K562 (cell line): ENCODE measurements around the gene GAB2. TPM values are rescaled to one million over a fixed set of nuclear protein-coding genes. Genes with fewer than 3 reads are reported as not detected.

Experiments
- ATAC-seq: fragments of 200-7000 bp; cut with Tn5 transposase; 3 replicates; pipeline ENCODE4 v1.9.1; 2020; ENCODE audit warnings: moderate library complexity
- BruUV-seq: library from RNA; stranded (reverse); fragments of 400-500 nt; replicated peaks from 2 replicates; lab custom pipeline; 2021; lab: Mats Ljungman, UMichigan
- CTCF ChIA-PET: fragments of 300-600 bp; formaldehyde crosslinking; extraction: SDS; loops from one replicate; lab custom pipeline; 2021; ENCODE audit warnings: low intra/inter-chr PET ratio; lab: Yijun Ruan, JAX
- POLR2A ChIA-PET: fragments of 300-600, 350-650 bp; sonication (Branson Sonifier 250); formaldehyde crosslinking; extraction: SDS; loops from one replicate; lab custom pipeline; 2021; ENCODE audit warnings: antibody characterized with exemption, inconsistent platforms; lab: Yijun Ruan, JAX
- DNase-seq, 4 experiments: peaks; one replicate each; pipeline versions ENCODE4 v3.0.0 to v3.0.0-alpha.2; 2011 to 2018; ENCODE audit warnings: low spot score in 3 of 4, mixed read lengths in 3 of 4; ENCODE audit errors: extremely low read depth in 1 of 4
- FAIRE-seq: peaks from 2 replicates; lab custom pipeline; 2011; peaks lifted over from hg19 to GRCh38; lab: Jason Lieb, UNC
- H2AFZ ChIP-seq: 2 replicates; pipeline ENCODE4 v1.6.0; 2011; ENCODE audit warnings: low read depth, low read length, control low read depth, inconsistent platforms
- H3K27ac ChIP-seq: fragments of 200-600 bp; 3 replicates; pipeline ENCODE4 v1.8.0; 2011; ENCODE audit warnings: low read depth, mild to moderate bottlenecking, control low read depth, inconsistent platforms, low read length, moderate library complexity, mixed read lengths; ENCODE audit errors: extremely low read depth
- H3K27me3 ChIP-seq, 2 experiments: fragments of 300-600 bp in 1 of 2; 2 replicates in 1 of 2; 3 replicates in 1 of 2; pipeline versions ENCODE4 v1.6.0 to v1.8.0; 2011; ENCODE audit warnings: inconsistent platforms in 2 of 2, low read length in 2 of 2, mild to moderate bottlenecking in 1 of 2, mixed read lengths in 1 of 2, moderate library complexity in 1 of 2; ENCODE audit not compliant: control insufficient read depth in 2 of 2, insufficient read depth in 2 of 2
- H3K36me3 ChIP-seq: fragments of 300-600 bp; 3 replicates; pipeline ENCODE4 v1.8.0; 2011; ENCODE audit warnings: mild to moderate bottlenecking, low read length, inconsistent platforms; ENCODE audit not compliant: control insufficient read depth, insufficient read depth
- H3K4me1 ChIP-seq, 2 experiments: fragments of 200-600 bp in 1 of 2; replicated peaks in 1 of 2; 2 replicates in 1 of 2; 3 replicates in 1 of 2; pipeline versions ENCODE4 v1.5.1 to v1.8.0; 2011; ENCODE audit warnings: inconsistent platforms in 2 of 2, low read length in 2 of 2, mild to moderate bottlenecking in 1 of 2, mixed read lengths in 1 of 2, moderate library complexity in 1 of 2; ENCODE audit not compliant: control insufficient read depth in 2 of 2, insufficient read depth in 2 of 2
- H3K4me2 ChIP-seq: 2 replicates; pipeline ENCODE4 v1.6.1; 2011; ENCODE audit warnings: low read length, control low read depth, inconsistent platforms, mixed read lengths; ENCODE audit not compliant: insufficient read depth
- H3K4me3 ChIP-seq: fragments of 200-600 bp; sonication (generic), shearing (Covaris generic); 2 replicates; pipeline ENCODE4 v1.5.1; 2016; ENCODE audit warnings: control low read depth, inconsistent platforms
- H3K79me2 ChIP-seq: fragments of 200-600 bp; 3 replicates; pipeline ENCODE4 v1.8.0; 2011; ENCODE audit warnings: low read length, inconsistent platforms; ENCODE audit not compliant: control insufficient read depth, insufficient read depth
- H3K9ac ChIP-seq, 2 experiments: 2 replicates each; pipeline versions ENCODE4 v1.6.0 to v1.6.1; 2011; ENCODE audit warnings: low read depth in 2 of 2, low read length in 2 of 2, control low read depth in 1 of 2, inconsistent platforms in 1 of 2, mild to moderate bottlenecking in 1 of 2, mixed read lengths in 1 of 2; ENCODE audit not compliant: insufficient read depth in 1 of 2
- H3K9me1 ChIP-seq: one replicate; pipeline ENCODE4 v1.6.0; 2011; ENCODE audit warnings: inconsistent platforms, mild to moderate bottlenecking, low read length, moderate library complexity; ENCODE audit not compliant: control insufficient read depth, insufficient read depth
- H3K9me3 ChIP-seq: replicated peaks from 2 replicates; pipeline ENCODE4 v1.5.1; 2011; ENCODE audit warnings: low read depth, low read length, inconsistent platforms; ENCODE audit not compliant: control insufficient read depth, insufficient read depth
- H4K20me1 ChIP-seq: replicated peaks from 2 replicates; pipeline ENCODE4 v1.6.1; 2011; ENCODE audit warnings: low read length, inconsistent platforms, mixed read lengths; ENCODE audit not compliant: control insufficient read depth, insufficient read depth
- ARID1B ChIP-seq: fragments of 450-650 bp; IDR thresholded peaks from 2 replicates; pipeline ENCODE4 v1.6.1; 2016; ENCODE audit warnings: antibody characterized with exemption, mild to moderate bottlenecking, inconsistent platforms
- BHLHE40 ChIP-seq: IDR thresholded peaks from 2 replicates; pipeline ENCODE4 v1.6.1; 2011; ENCODE audit warnings: low read length, improper control_type of control experiment
- CEBPB ChIP-seq: fragments of 450-650 bp; IDR thresholded peaks from 2 replicates; pipeline ENCODE4 v1.6.1; 2016; ENCODE audit warnings: missing genetic modification characterization, missing compliant biosample characterization
- FOXM1 ChIP-seq, 2 experiments: fragments of 450-650 bp in 1 of 2; sonication (generic) in 1 of 2; formaldehyde crosslinking in 1 of 2; IDR thresholded peaks; 2 replicates each; pipeline versions ENCODE4 v1.6.1 to v1.9.0; 2017 to 2022; ENCODE audit warnings: low read depth in 2 of 2, mild to moderate bottlenecking in 2 of 2, missing genetic modification reagents in 1 of 2, moderate library complexity in 1 of 2
- HDAC2 ChIP-seq: fragments of 450-650 bp; IDR thresholded peaks from 2 replicates; pipeline ENCODE4 v1.6.1; 2016; ENCODE audit warnings: mild to moderate bottlenecking
- JUND ChIP-seq, 2 experiments: IDR thresholded peaks; 2 replicates in 1 of 2; 3 replicates in 1 of 2; pipeline ENCODE4 v1.6.1; 2011; ENCODE audit warnings: borderline replicate concordance in 2 of 2, low read depth in 2 of 2, low read length in 2 of 2, improper control_type of control experiment in 1 of 2, missing biosample characterization in 1 of 2, missing genetic modification characterization in 1 of 2, missing genetic modification reagents in 1 of 2
- KLF16 ChIP-seq: IDR thresholded peaks from 2 replicates; pipeline ENCODE4 v1.6.1; 2016; ENCODE audit warnings: antibody characterized with exemption
- NCOR1 ChIP-seq: fragments of 450-650 bp; IDR thresholded peaks from 2 replicates; pipeline ENCODE4 v1.6.1; 2016; ENCODE audit warnings: mild to moderate bottlenecking, moderate library complexity
- PHB2 ChIP-seq: fragments of 450-650 bp; IDR thresholded peaks from 2 replicates; pipeline ENCODE4 v1.6.1; 2017; ENCODE audit warnings: low read depth
- RFX5 ChIP-seq: IDR thresholded peaks from 2 replicates; pipeline ENCODE4 v1.6.1; 2011; ENCODE audit warnings: low read depth, mild to moderate bottlenecking, improper control_type of control experiment, low read length
- SMARCE1 ChIP-seq: fragments of 450-650 bp; IDR thresholded peaks from 2 replicates; pipeline ENCODE4 v1.7.1; 2016; ENCODE audit warnings: mild to moderate bottlenecking
- SNRNP70 ChIP-seq: fragments of 200-400 bp; formaldehyde crosslinking; optimal IDR thresholded peaks from 2 replicates; pipeline ENCODE3; 2017; ENCODE audit warnings: low read depth, low read length
- SPI1 ChIP-seq: IDR thresholded peaks from 2 replicates; pipeline ENCODE4 v1.6.1; 2011; ENCODE audit warnings: low read depth, low read length, control low read depth, borderline replicate concordance
- TAL1 ChIP-seq: fragments of 450-650 bp; IDR thresholded peaks from 2 replicates; pipeline ENCODE4 v1.6.1; 2016; ENCODE audit warnings: mild to moderate bottlenecking
- in situ Hi-C: fragments of 300-500 bp; cut with MboI; formaldehyde crosslinking; loops from 4 replicates; pipeline ENCODE4 v1.15.0; 2018; ENCODE audit warnings: inconsistent platforms, mixed read lengths
- intact Hi-C: fragments of 100-400 bp; cut with micrococcal nuclease; formaldehyde crosslinking; loops from 2 replicates; pipeline ENCODE4 v1.14.2; 2022
- polyA plus RNA-seq, 8 experiments: library from polyadenylated mRNA; depleted of rRNA in 4 of 8; stranded (reverse) in 5 of 8; unstranded in 3 of 8; fragments of >200 nt; fragmentation: Nextera tagmentation in 2 of 8; fragmentation: Illumina TruSeq in 1 of 8; extraction: Ambion mirVana in 2 of 8; extraction: Trizol in 1 of 8; gene quantifications; 2 replicates each; pipeline versions ENCODE4 v1.2.1 to v1.2.3, GENCODE V29; 2011 to 2014; ENCODE audit warnings: inconsistent platforms in 1 of 8, missing spikeins in 1 of 8
- total RNA-seq, 7 experiments: library from RNA; depleted of rRNA in 6 of 7; stranded (reverse); fragments of >200 nt in 6 of 7; fragmentation: Illumina TruSeq in 2 of 7; extraction: Trizol in 2 of 7; gene quantifications; 2 replicates each; pipeline versions ENCODE4 v1.2.1 to v1.2.3, GENCODE V29; 2011 to 2021; ENCODE audit warnings: low replicate concordance in 1 of 7

GAB2 gene
- total and polyA plus RNA-seq, 9 of the 15 experiments (the other 6 are each of a cell fraction or from before 2014, with no cell fraction given), result 2.3 to 35.2 (median 16.1) TPM

DNA sequence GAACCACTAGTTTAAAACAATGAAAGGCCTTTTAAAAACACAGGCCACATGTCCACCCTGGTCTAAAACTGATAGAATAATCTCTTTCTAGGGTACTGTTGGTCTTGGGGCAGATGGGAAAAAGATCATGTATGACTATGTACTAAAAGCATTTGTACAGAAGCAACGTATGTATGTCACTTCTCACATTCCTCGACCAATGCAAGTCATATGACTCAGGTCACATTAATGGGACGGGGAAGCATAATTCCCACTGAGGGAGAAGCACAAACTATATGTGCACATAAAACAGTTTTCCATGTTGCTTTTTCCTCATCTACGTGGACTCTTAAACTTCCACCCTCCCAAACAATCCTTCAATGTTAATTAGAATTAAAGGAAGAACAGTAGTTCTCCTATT lies 32.2 kb upstream of the GAB2 start (continued):
- no peak for TF ChIP-seq CEBPB (tag)
- TF ChIP-seq, all 486 proteins: peak for 0

DNA sequence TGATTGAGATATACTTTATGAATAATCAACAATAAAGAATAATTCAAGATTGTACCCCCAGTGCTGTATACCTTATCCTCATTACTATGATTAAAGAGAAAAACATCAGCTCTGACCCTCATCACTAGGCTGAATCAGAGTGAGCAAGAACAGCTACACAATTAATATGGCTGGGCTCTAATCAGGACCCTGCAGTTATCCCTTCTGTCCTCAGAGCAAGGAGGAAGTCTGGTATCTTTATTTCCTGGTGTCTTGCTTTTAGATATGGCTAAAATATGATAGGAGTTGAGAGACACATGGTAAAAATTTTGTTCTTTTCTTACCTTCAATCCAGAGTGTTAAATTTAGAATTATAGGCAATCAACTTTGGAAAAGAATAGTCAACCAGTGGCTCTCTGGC lies 28.6 kb upstream of the GAB2 start:
- Histone ChIP-seq H3K4me2 (no peak overlapping the region), H4K20me1 (no peaks in the 10 kb centered on the region), H3K9me3 (no peaks in the 10 kb centered on the region), H3K27me3 (no peaks in the 10 kb centered on the region), H3K9ac (no peak overlapping the region), H3K27ac (no peak overlapping the region), H3K4me1 (0 out of 5 replicates have a peak, but pooled peaks cover 5 to 6% of the 10 kb centered on the region in 2 experiments), H3K9me1 (no peaks in the 10 kb centered on the region), H2AFZ (no peak overlapping the region), H3K79me2 (no peaks in the 10 kb centered on the region), H3K36me3 (peaks cover 14% of the 10 kb centered on the region), H3K4me3 (no peak overlapping the region)
- ChIA-PET CTCF (no interaction called here), POLR2A (interaction anchor here (0.5 to 1.1 kb wide), 4 partner anchors 10 to 258 kb away, joined by 3 to 4 read pairs (median 4); no protein-coding TSS in a partner anchor)
- in situ Hi-C loops (no loop called here), intact Hi-C loops (no loop called here)
- DNase-seq, result peak; percentile 19 to 46 (median 28)
- no TSS peak for BruUV-seq
- FAIRE-seq, result no peak
- ATAC-seq, result peak; percentile 81
- TF ChIP-seq ARID1B (peak; percentile 86), TAL1 (peak; percentile 83), SMARCE1 (0 out of 2 replicates have a peak, but pooled peaks have one; percentile 14), NCOR1 (peak; percentile 65), BHLHE40 (no peak), SPI1 (peak; percentile 47; the same call in 1 of the 2 replicates), RFX5 (no peak), KLF16 (peak; percentile 63), SNRNP70 (no peak), HDAC2 (no peak), JUND (IDR thresholded peaks at IDR 0.05; ENCODE audit: borderline replicate concordance, low read depth, low read length) (0 out of 2 replicates have a peak, but pooled peaks have one; percentile 15), JUND (tag; IDR thresholded peaks at IDR 0.05; ENCODE audit: borderline replicate concordance, low read depth, low read length) (no peak), FOXM1 (IDR thresholded peaks at IDR 0.05; ENCODE audit: low read depth) (peak; percentile 43; the same call in 1 of the 2 replicates), FOXM1 (CRISPR knock-in tag; IDR thresholded peaks at IDR 0.05; ENCODE audit: low read depth) (no peak), PHB2 (no peak)
